ENCODE measurements around the gene ECD. TPM values are rescaled to one million over a fixed set of nuclear protein-coding genes. Genes with fewer than 3 reads are reported as not detected.

The ECD gene
- total RNA-seq, 4 donors from 2014 or later = 6.4 to 27.0 (median 24.7) TPM

DNA sequence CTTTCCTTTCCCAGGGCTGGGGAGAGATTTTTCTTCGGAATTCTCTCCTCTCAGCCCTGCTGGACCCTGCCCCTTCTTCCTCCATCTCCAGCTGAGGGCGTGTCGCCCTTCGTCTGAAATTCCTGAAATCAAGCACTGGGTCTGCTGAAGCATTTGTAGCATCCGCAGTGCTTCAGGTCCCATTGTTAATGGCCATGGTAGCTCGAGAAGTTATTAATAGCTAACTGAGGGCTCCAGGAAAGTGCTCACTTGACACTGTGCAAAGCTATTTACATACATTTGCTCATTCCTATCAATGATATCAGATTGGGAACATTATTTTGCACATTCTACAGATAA lies 626 bp upstream of the ECD start:
- no peaks in the 10 kb centered on the region for H3K27me3 ChIP-seq
- WGBS, 2 donors (ENCODE audit: low coverage in 1 of 2) = 0 to 2% methylated on average over 5 to 6 of the region's 6 CpGs
- peak overlapping the region; percentile 76 to 94 (median 88) for H3K4me3 ChIP-seq
- H3K4me1 ChIP-seq = peaks cover 11 to 44% (median 18%) of the 10 kb centered on the region in 4 donors
- H3K36me3 ChIP-seq = peaks cover 0 to 3% (median 0%) of the 10 kb centered on the region in 4 donors
- no peak for DNase-seq
- H3K9me3 ChIP-seq = no peaks in the 10 kb centered on the region
- intact Hi-C loops (cut with DNase I; ENCODE audit: low total_unique reads) = loop anchor here (5.0 kb wide), 1 partner anchor 1381 kb away; no protein-coding TSS in a partner anchor
- no peak for TF ChIP-seq POLR2AphosphoS5 (IDR thresholded peaks at IDR 0.05)
- TF ChIP-seq, protein P1, sequence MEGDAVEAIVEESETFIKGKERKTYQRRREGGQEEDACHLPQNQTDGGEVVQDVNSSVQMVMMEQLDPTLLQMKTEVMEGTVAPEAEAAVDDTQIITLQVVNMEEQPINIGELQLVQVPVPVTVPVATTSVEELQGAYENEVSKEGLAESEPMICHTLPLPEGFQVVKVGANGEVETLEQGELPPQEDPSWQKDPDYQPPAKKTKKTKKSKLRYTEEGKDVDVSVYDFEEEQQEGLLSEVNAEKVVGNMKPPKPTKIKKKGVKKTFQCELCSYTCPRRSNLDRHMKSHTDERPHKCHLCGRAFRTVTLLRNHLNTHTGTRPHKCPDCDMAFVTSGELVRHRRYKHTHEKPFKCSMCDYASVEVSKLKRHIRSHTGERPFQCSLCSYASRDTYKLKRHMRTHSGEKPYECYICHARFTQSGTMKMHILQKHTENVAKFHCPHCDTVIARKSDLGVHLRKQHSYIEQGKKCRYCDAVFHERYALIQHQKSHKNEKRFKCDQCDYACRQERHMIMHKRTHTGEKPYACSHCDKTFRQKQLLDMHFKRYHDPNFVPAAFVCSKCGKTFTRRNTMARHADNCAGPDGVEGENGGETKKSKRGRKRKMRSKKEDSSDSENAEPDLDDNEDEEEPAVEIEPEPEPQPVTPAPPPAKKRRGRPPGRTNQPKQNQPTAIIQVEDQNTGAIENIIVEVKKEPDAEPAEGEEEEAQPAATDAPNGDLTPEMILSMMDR (IDR thresholded peaks at IDR 0.05) = peak in 1 of 5 experiments; percentile 5
- peak overlapping the region; percentile 96 to 99 (median 96) for H3K27ac ChIP-seq
- in situ Hi-C loops (cut with MboI; ENCODE audit: low pct_ligation_motif_present in 1 of 4, low pct_unique_long_range_greater_than_20kb in 1 of 4, low sequenced_read_pairs in 3 of 4) = loop anchor here in 2 of 4 donors (10.0 to 25.0 kb wide), 3 partner anchors 64 to 806 kb away; partner anchors contain the start of genes DNAJB12 (in 1 of the 2) and P4HA1 (in 1 of the 2)

DNA sequence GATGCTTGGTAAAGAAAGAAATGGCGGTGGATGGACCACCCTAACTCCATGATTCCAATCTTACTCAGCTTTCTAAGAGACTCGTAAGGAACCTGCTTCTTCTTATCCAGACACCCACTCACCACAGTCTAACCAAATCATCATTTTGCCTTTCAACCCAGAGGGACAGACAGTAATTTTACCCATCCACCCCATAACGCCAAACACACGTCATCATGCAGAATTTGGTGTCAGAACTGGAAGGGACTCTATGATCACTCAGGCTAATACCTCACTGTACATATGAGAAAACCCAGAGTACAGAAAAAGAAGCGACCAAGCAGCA lies 388 bp downstream of the ECD start:
- no peak for TF ChIP-seq POLR2AphosphoS5 (IDR thresholded peaks at IDR 0.05)
- TF ChIP-seq EP300 (IDR thresholded peaks at IDR 0.05; ENCODE audit: low read depth) = no peak
- TF ChIP-seq, protein P1 (IDR thresholded peaks at IDR 0.05) = no peak
- TF ChIP-seq POLR2A (IDR thresholded peaks at IDR 0.05) = no peak
- Histone ChIP-seq H3K4me3 (peak overlapping the region; percentile 76 to 94 (median 88)), H3K36me3 (peaks cover 0 to 12% (median 4%) of the 10 kb centered on the region in 4 donors), H3K4me1 (peaks cover 11 to 54% (median 19%) of the 10 kb centered on the region in 4 donors), H3K27ac (peak overlapping the region; percentile 96 to 99 (median 96)), H3K27me3 (no peaks in the 10 kb centered on the region), H3K9me3 (no peaks in the 10 kb centered on the region)
- intact Hi-C loops (cut with DNase I; ENCODE audit: low total_unique reads) (loop anchor here (5.0 kb wide), 1 partner anchor 1380 kb away; no protein-coding TSS in a partner anchor), in situ Hi-C loops (cut with MboI; ENCODE audit: low pct_ligation_motif_present in 1 of 4, low pct_unique_long_range_greater_than_20kb in 1 of 4, low sequenced_read_pairs in 3 of 4) (loop anchor here in 2 of 4 donors (10.0 to 25.0 kb wide), 3 partner anchors 63 to 805 kb away; partner anchors contain the start of genes DNAJB12 (in 1 of the 2) and P4HA1 (in 1 of the 2))
- WGBS, 2 donors (ENCODE audit: low coverage in 1 of 2) = 3 to 11% methylated on average over 4 to 5 of the region's 5 CpGs
- DNase-seq = no peak

DNA sequence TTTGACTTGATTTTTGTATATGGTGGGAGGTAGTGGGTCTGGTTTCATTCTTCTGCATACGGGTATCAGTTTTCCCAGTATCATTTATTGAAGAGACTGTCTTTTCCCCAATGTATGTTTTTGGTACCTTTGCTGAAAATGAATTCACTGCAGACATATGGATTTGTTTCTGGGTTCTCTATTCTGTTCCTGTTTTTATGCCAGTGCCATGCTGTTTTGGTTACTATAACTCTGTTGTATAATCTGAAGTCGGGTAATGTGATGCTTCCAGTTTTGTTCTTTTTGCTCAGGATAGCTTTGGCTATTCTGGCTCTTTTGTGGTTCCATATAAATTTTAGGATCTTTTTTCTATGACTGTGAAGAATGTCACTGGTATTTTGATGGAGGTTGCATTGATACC lies 836 bp downstream of the ECD start:
- H3K4me3 ChIP-seq = peak overlapping the region in 3 of 4 donors; percentile 76 to 90 (median 87)
- H3K9me3 ChIP-seq = no peaks in the 10 kb centered on the region
- no peak for DNase-seq
- H3K27ac ChIP-seq = peak overlapping the region; percentile 96 to 99 (median 96)
- H3K36me3 ChIP-seq = peaks cover 0 to 16% (median 6%) of the 10 kb centered on the region in 4 donors
- no peaks in the 10 kb centered on the region for H3K27me3 ChIP-seq
- WGBS, 2 donors (ENCODE audit: low coverage in 1 of 2) = 81 to 95% methylated on average over 2 of the region's 2 CpGs
- in situ Hi-C loops (cut with MboI; ENCODE audit: low pct_ligation_motif_present in 1 of 4, low pct_unique_long_range_greater_than_20kb in 1 of 4, low sequenced_read_pairs in 3 of 4) = loop anchor here in 2 of 4 donors (10.0 to 25.0 kb wide), 3 partner anchors 62 to 805 kb away; partner anchors contain the start of genes DNAJB12 (in 1 of the 2) and P4HA1 (in 1 of the 2)
- TF ChIP-seq, protein P1 (IDR thresholded peaks at IDR 0.05) = no peak
- TF ChIP-seq EP300 (IDR thresholded peaks at IDR 0.05; ENCODE audit: low read depth) = no peak
- no peak for TF ChIP-seq POLR2AphosphoS5 (IDR thresholded peaks at IDR 0.05)
- no peak for TF ChIP-seq POLR2A (IDR thresholded peaks at IDR 0.05)
- intact Hi-C loops (cut with DNase I; ENCODE audit: low total_unique reads) = loop anchor here (5.0 kb wide), 1 partner anchor 1380 kb away; no protein-coding TSS in a partner anchor
- peaks cover 11 to 57% (median 19%) of the 10 kb centered on the region in 4 donors for H3K4me1 ChIP-seq

DNA sequence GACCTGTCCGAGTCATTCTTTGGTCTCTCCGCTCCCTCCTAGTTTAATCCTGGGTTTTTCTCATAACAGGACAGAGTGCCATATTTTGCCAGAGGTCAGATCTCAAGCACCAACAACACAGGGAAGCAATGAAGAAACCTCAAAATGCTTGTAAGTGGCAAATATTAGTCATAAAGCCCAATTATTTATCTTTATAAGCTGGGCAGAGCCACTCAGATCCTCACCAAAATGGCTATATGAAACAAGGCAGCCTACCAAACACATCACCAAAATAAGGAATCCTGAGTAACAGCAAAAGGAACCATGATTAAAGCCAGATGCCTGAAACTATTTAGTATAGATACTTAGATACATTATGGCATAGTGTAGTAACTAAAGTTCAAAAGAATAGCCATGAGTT lies 4.7 kb downstream of the ECD start:
- DNase-seq = no peak
- Histone ChIP-seq H3K27me3 (no peaks in the 10 kb centered on the region), H3K27ac (no peak overlapping the region), H3K4me3 (no peak overlapping the region), H3K36me3 (peaks cover 0 to 24% (median 8%) of the 10 kb centered on the region in 4 donors), H3K9me3 (no peaks in the 10 kb centered on the region), H3K4me1 (peaks cover 9 to 49% (median 12%) of the 10 kb centered on the region in 4 donors)
- in situ Hi-C loops (cut with MboI; ENCODE audit: low pct_ligation_motif_present in 1 of 4, low pct_unique_long_range_greater_than_20kb in 1 of 4, low sequenced_read_pairs in 3 of 4) (loop anchor here in 2 of 4 donors (10.0 to 25.0 kb wide), 3 partner anchors 58 to 801 kb away; partner anchors contain the start of genes DNAJB12 (in 1 of the 2) and P4HA1 (in 1 of the 2)), intact Hi-C loops (cut with DNase I; ENCODE audit: low total_unique reads) (no loop called here)
- 94% methylated on average over 2 of the region's 2 CpGs; no CpG with 5 or more reads in 1 of the 2 donors for WGBS, 2 donors (ENCODE audit: low coverage in 1 of 2)
- TF ChIP-seq, protein P1 (IDR thresholded peaks at IDR 0.05) = no peak
- TF ChIP-seq POLR2A (IDR thresholded peaks at IDR 0.05) = no peak
